Breast epithelium (tissue), 4 donors: ENCODE measurements around the gene CKB. TPM values are rescaled to one million over a fixed set of nuclear protein-coding genes. Genes with fewer than 3 reads are reported as not detected.

ENCODE experiments used
- DNase-seq, 2 donors: peaks; one replicate each; pipeline ENCODE4 v3.0.0-alpha.2; 2019; ENCODE audit warnings: low spot score in 2 of 2
- H3K27ac ChIP-seq, 2 donors: fragments of 200-600 bp; sonication (generic) in 1 of 2; one replicate each; pipeline ENCODE4 v1.5.1; 2016 to 2019; ENCODE audit warnings: mild to moderate bottlenecking in 1 of 2
- H3K27me3 ChIP-seq, 2 donors: fragments of 200-600 bp; sonication (generic) in 1 of 2; one replicate each; pipeline versions ENCODE4 v1.5.1 to v1.6.0; 2017 to 2019; ENCODE audit warnings: control low read depth in 1 of 2, mild to moderate bottlenecking in 1 of 2
- H3K36me3 ChIP-seq: fragments of 200-600 bp; one replicate; pipeline ENCODE4 v1.5.1; 2019
- H3K4me1 ChIP-seq, 2 donors: fragments of 200-600 bp; sonication (generic); one replicate each; pipeline ENCODE4 v1.5.1; 2016 to 2019; ENCODE audit warnings: control low read depth in 1 of 2
- H3K4me3 ChIP-seq, 3 donors: fragments of 200-600 bp; sonication (generic); 1 replicate in 2 of 3; 2 replicates in 1 of 3; pipeline ENCODE4 v1.5.1; 2016 to 2019; ENCODE audit warnings: mild to moderate bottlenecking in 3 of 3, moderate library complexity in 2 of 3
- H3K9me3 ChIP-seq, 2 donors: fragments of 200-600 bp; sonication (generic) in 1 of 2; one replicate each; pipeline ENCODE4 v1.5.1; 2016 to 2019; ENCODE audit warnings: control low read depth in 1 of 2
- POLR2A ChIP-seq: fragments of 450-650 bp; IDR thresholded peaks from one replicate; pipeline ENCODE4 v1.6.1; 2016; ENCODE audit warnings: antibody characterized with exemption, mild to moderate bottlenecking, moderate library complexity
- POLR2AphosphoS5 ChIP-seq, 3 donors: sonication (generic); formaldehyde crosslinking; IDR thresholded peaks; one replicate each; pipeline ENCODE4 v1.6.1; 2017; ENCODE audit warnings: antibody characterized with exemption in 3 of 3
- intact Hi-C: fragments of 100-400 bp; cut with DNase I; formaldehyde crosslinking; loops from one replicate; pipeline ENCODE4 v1.15.1; 2023; ENCODE audit warnings: low total_unique reads
- total RNA-seq, 3 donors: library from RNA; depleted of rRNA; stranded (reverse); fragments of >200 nt; gene quantifications; one replicate each; pipeline ENCODE4 v1.1.0, GENCODE V29; 2016
- TF ChIP-seq, protein P1 (sequence below), 3 donors: fragments of 450-650 bp; IDR thresholded peaks; one replicate each; pipeline ENCODE4 v1.5.1; 2016 to 2017; ENCODE audit warnings: antibody characterized with exemption in 3 of 3, mild to moderate bottlenecking in 3 of 3, moderate library complexity in 3 of 3

Gene CKB
- total RNA-seq, 3 donors from 2014 or later: 61.6 to 305 (median 83.2) TPM

DNA sequence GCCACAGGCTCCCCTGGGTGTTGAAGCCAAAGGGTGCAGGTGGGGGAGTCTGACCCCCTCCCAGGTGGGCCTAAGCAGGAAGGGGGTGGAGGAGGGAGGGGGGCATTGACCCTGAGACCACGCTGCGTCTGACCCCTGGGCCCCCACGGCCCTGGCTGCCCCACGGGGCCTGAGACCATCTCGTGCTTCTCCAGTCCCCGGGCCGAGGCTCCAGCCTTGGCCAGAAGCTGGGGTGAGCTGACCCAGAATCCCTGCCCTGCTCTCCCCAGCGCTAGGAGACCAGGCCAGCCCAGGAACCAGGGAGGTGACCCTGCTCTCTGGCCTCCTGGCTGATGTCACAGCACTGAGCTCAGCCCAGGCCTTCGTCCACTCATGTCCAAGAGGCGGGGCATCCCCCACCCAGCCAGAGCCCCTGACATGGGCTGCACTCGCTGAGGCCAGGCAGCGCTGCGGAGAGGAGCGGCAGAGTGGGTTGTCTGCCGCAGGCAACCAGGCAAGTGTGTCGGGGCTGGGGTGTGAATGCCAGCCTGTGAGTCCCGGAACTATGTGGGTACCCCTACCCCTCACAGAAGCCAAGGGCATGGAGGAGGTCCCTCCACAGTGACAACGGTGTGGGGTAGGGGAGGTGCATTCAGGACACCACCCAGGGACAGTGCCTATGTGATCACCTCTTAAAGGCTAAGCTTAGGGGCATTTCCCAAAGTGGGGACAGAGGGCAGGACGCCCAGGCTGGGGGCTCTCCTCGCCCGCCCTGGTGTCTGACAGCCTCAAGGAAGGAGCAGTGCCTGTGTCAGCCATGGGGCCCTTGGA lies 12.7 kb upstream of the CKB start:
- intact Hi-C loops: no loop called here
- no peak overlapping the region for H3K27ac ChIP-seq
- peaks cover 9% of the 10 kb centered on the region in 2 donors for H3K4me1 ChIP-seq
- no peaks in the 10 kb centered on the region for H3K9me3 ChIP-seq
- H3K27me3 ChIP-seq: no peaks in the 10 kb centered on the region
- no peak overlapping the region for H3K4me3 ChIP-seq
- H3K36me3 ChIP-seq: no peaks in the 10 kb centered on the region
- TF ChIP-seq POLR2AphosphoS5 (IDR thresholded peaks at IDR 0.05) (no peak), POLR2A (no peak)
- TF ChIP-seq, protein P1, sequence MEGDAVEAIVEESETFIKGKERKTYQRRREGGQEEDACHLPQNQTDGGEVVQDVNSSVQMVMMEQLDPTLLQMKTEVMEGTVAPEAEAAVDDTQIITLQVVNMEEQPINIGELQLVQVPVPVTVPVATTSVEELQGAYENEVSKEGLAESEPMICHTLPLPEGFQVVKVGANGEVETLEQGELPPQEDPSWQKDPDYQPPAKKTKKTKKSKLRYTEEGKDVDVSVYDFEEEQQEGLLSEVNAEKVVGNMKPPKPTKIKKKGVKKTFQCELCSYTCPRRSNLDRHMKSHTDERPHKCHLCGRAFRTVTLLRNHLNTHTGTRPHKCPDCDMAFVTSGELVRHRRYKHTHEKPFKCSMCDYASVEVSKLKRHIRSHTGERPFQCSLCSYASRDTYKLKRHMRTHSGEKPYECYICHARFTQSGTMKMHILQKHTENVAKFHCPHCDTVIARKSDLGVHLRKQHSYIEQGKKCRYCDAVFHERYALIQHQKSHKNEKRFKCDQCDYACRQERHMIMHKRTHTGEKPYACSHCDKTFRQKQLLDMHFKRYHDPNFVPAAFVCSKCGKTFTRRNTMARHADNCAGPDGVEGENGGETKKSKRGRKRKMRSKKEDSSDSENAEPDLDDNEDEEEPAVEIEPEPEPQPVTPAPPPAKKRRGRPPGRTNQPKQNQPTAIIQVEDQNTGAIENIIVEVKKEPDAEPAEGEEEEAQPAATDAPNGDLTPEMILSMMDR (IDR thresholded peaks at IDR 0.05): no peak
- DNase-seq: no peak

DNA sequence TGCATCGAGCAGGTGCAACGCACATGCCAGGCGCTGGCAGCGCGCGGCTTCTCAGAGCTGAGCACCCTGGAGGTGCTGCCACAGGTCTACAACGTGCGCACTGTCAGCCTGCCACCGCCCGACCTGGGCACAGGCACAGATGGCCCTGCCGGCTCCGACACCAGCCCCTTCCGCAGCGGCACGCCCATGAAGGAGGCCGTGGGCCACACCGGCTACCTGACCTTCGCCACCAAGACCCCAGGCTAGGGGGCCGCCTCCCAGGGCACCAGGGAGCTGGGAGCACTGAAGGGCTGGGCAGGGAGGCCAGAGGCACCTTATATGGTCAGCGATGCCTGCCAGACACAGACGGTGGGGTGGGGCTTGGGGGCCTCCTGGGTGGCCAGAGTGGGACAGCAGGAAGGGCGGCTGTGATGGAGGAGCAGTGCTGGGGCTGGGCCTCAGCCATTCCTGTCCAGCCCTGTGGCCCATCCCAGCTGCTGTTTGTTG lies 12.0 kb upstream of the CKB start:
- peaks cover 11 to 12% of the 10 kb centered on the region in 2 donors for H3K4me1 ChIP-seq
- H3K27ac ChIP-seq: no peak overlapping the region
- H3K36me3 ChIP-seq: no peaks in the 10 kb centered on the region
- no peak overlapping the region for H3K4me3 ChIP-seq
- TF ChIP-seq POLR2A (no peak), POLR2AphosphoS5 (IDR thresholded peaks at IDR 0.05) (no peak)
- TF ChIP-seq, protein P1 (IDR thresholded peaks at IDR 0.05): no peak
- intact Hi-C loops: no loop called here
- H3K27me3 ChIP-seq: no peaks in the 10 kb centered on the region
- H3K9me3 ChIP-seq: no peaks in the 10 kb centered on the region
- DNase-seq: no peak

GRCh38 chr14:103533999-103534575 lies 11.5 kb upstream of the CKB start:
- TF ChIP-seq, protein P1 (IDR thresholded peaks at IDR 0.05): no peak
- TF ChIP-seq POLR2AphosphoS5 (IDR thresholded peaks at IDR 0.05): no peak
- TF ChIP-seq POLR2A: no peak
- peaks cover 12 to 14% of the 10 kb centered on the region in 2 donors for H3K4me1 ChIP-seq
- H3K27ac ChIP-seq: no peak overlapping the region
- no peak overlapping the region for H3K4me3 ChIP-seq
- intact Hi-C loops: no loop called here
- no peak for DNase-seq
- H3K9me3 ChIP-seq: no peaks in the 10 kb centered on the region
- no peaks in the 10 kb centered on the region for H3K27me3 ChIP-seq
- no peaks in the 10 kb centered on the region for H3K36me3 ChIP-seq

- H3K4me3 ChIP-seq: no peak overlapping the region
- no peaks in the 10 kb centered on the region for H3K9me3 ChIP-seq
- TF ChIP-seq POLR2AphosphoS5 (IDR thresholded peaks at IDR 0.05): no peak
- TF ChIP-seq, protein P1 (IDR thresholded peaks at IDR 0.05): no peak
- TF ChIP-seq POLR2A: no peak
- intact Hi-C loops: no loop called here
- H3K27me3 ChIP-seq: no peaks in the 10 kb centered on the region
- DNase-seq: no peak
- H3K4me1 ChIP-seq: peaks cover 5 to 15% of the 10 kb centered on the region in 2 donors
- no peak overlapping the region for H3K27ac ChIP-seq
- H3K36me3 ChIP-seq: no peaks in the 10 kb centered on the region
Observed at GRCh38 chr14:103533137-103533998, 10.7 kb upstream of the CKB start.
